Measurements from ENCODE around the gene KDM1B. TPM values are rescaled to one million over a fixed set of nuclear protein-coding genes. Genes with fewer than 3 reads are reported as not detected.

Gene KDM1B
- total and polyA plus RNA-seq, 2 of the 8 experiments (the other 6 are each of a cell fraction or from before 2014, with no cell fraction given): 3.7 to 7.5 TPM

- H2BK120ac ChIP-seq (replicated peaks; ENCODE audit: low read depth, low read length): no peak overlapping the region
- no peak overlapping the region for H2AFZ ChIP-seq (ENCODE audit: low read length)
- CTCF ChIA-PET (ENCODE audit: partially characterized antibody): no interaction called here
- H2AK5ac ChIP-seq (ENCODE audit: low read depth, low read length): no peak overlapping the region
- peaks cover 0 to 3% (median 1%) of the 10 kb centered on the region in 4 experiments; a peak in 2 of 7 replicates for H3K4me1 ChIP-seq (replicated peaks in 1 of 4; ENCODE audit: control insufficient read depth in 3 of 4, insufficient read depth in 4 of 4, low read length in 3 of 4)
- no peak overlapping the region for H2BK20ac ChIP-seq (ENCODE audit: low read length)
- 85% methylated on average over 3 of the region's 3 CpGs; no CpG with 5 or more reads in 1 of the 2 experiments for WGBS, 2 experiments (ENCODE audit: extremely low coverage in 1 of 2, insufficient coverage in 1 of 2, insufficient read length in 1 of 2, insufficient replicate concordance in 2 of 2, low coverage in 1 of 2, low lambda C conversion rate in 2 of 2, missing lambda C conversion rate in 1 of 2)
- FAIRE-seq (no peak), DNase-seq (ENCODE audit: low read depth in 1 of 2, low spot score in 2 of 2) (no peak)
- no peak overlapping the region for H4K5ac ChIP-seq (ENCODE audit: insufficient read length, low read depth, low read length)
- no peak overlapping the region for H3K14ac ChIP-seq (ENCODE audit: insufficient read length)
- H3K36me3 ChIP-seq (ENCODE audit: control insufficient read depth in 2 of 4, insufficient read depth in 4 of 4, low read length in 3 of 4): peaks cover 0 to 8% (median 0%) of the 10 kb centered on the region in 4 experiments; a peak in 2 of 8 replicates
- no peak overlapping the region for H3K9ac ChIP-seq (replicated peaks in 1 of 4; ENCODE audit: extremely low read depth in 1 of 4, low read depth in 3 of 4, low read length in 3 of 4)
- TF ChIP-seq RFX5 (IDR thresholded peaks at IDR 0.05; ENCODE audit: borderline replicate concordance, low read depth, low read length) (no peak), TAF1 (IDR thresholded peaks at IDR 0.05; ENCODE audit: low read depth, low read length) (no peak), CHD2 (IDR thresholded peaks at IDR 0.05; ENCODE audit: low read length) (no peak), EP300 (IDR thresholded peaks at IDR 0.05; ENCODE audit: borderline replicate concordance in 1 of 2, low read depth in 2 of 2, low read length in 2 of 2) (no peak), NRF1 (IDR thresholded peaks at IDR 0.05; ENCODE audit: low read depth, low read length) (no peak), SP1 (IDR thresholded peaks at IDR 0.05; ENCODE audit: low read depth, low read length) (no peak)
- TF ChIP-seq, protein P1, sequence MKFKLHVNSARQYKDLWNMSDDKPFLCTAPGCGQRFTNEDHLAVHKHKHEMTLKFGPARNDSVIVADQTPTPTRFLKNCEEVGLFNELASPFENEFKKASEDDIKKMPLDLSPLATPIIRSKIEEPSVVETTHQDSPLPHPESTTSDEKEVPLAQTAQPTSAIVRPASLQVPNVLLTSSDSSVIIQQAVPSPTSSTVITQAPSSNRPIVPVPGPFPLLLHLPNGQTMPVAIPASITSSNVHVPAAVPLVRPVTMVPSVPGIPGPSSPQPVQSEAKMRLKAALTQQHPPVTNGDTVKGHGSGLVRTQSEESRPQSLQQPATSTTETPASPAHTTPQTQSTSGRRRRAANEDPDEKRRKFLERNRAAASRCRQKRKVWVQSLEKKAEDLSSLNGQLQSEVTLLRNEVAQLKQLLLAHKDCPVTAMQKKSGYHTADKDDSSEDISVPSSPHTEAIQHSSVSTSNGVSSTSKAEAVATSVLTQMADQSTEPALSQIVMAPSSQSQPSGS (IDR thresholded peaks at IDR 0.05; ENCODE audit: low read length): no peak
- no peaks in the 10 kb centered on the region for H3K79me1 ChIP-seq (ENCODE audit: low read depth, low read length)
- POLR2A ChIA-PET (ENCODE audit: partially characterized antibody): interaction anchor here (0.6 to 1.4 kb wide), 3 partner anchors 177 to 819 kb away, joined by 3 to 6 read pairs (median 3); partner anchors contain the start of gene NUP153
- no peaks in the 10 kb centered on the region for H3K79me2 ChIP-seq (ENCODE audit: control insufficient read depth in 1 of 2, insufficient read depth in 2 of 2, low read length in 2 of 2)
- H3K4me2 ChIP-seq (ENCODE audit: insufficient read depth in 1 of 2, low read depth in 2 of 2, low read length in 2 of 2): no peak overlapping the region
- H3K27ac ChIP-seq (ENCODE audit: low read depth, low read length): no peak overlapping the region
- H3K4me3 ChIP-seq (ENCODE audit: extremely low read depth in 1 of 4, insufficient read depth in 2 of 4, low read depth in 3 of 4, low read length in 4 of 4): no peak overlapping the region
- H3K56ac ChIP-seq (replicated peaks; ENCODE audit: insufficient read length, low read depth, low read length): no peak overlapping the region
- no peak overlapping the region for H4K91ac ChIP-seq (replicated peaks; ENCODE audit: insufficient read length, low read length)
- no peak overlapping the region for H2BK12ac ChIP-seq (ENCODE audit: low read depth, low read length)
- H3K18ac ChIP-seq (ENCODE audit: extremely low read depth, low read length): no peak overlapping the region
- H3K23ac ChIP-seq (ENCODE audit: insufficient read length): no peak overlapping the region
- H3K9me3 ChIP-seq (ENCODE audit: insufficient read depth in 2 of 2, low read depth in 1 of 2, low read length in 1 of 2): no peaks in the 10 kb centered on the region
- no peaks in the 10 kb centered on the region for H4K20me1 ChIP-seq (replicated peaks in 1 of 2; ENCODE audit: control insufficient read depth in 1 of 2, insufficient read depth in 2 of 2, low read length in 2 of 2)
- no peak overlapping the region for H3K4ac ChIP-seq (replicated peaks; ENCODE audit: insufficient read length, low read depth, low read length)
- H2BK5ac ChIP-seq (ENCODE audit: low read depth, low read length): no peak overlapping the region
- H3K23me2 ChIP-seq (ENCODE audit: low read depth, low read length): peaks cover 1% of the 10 kb centered on the region; the same call in 1 of the 2 replicates
- H3K27me3 ChIP-seq (replicated peaks in 1 of 4; ENCODE audit: control insufficient read depth in 3 of 4, extremely low read depth in 1 of 4, insufficient read depth in 3 of 4, low read length in 3 of 4): no peaks in the 10 kb centered on the region
- H4K8ac ChIP-seq (ENCODE audit: extremely low read depth, insufficient read depth, low read length): no peak overlapping the region
- H2BK15ac ChIP-seq (ENCODE audit: low read length): no peak overlapping the region
These were observed 3.4 kb upstream of the KDM1B start for GRCh38 chr6:18151801-18152200.
